ENCODE results near the gene CDK11A.

GRCh38 chr1:1758059-1758621, 34.0 kb upstream of the CDK11A start:
- no peak for TF ChIP-seq EZH2 (IDR thresholded peaks at IDR 0.05; ENCODE audit: insufficient read depth, poor library complexity, severe bottlenecking)
- TF ChIP-seq EZH2phosphoT487 (IDR thresholded peaks at IDR 0.05; ENCODE audit: insufficient read depth, low read depth), result no peak
